Subcutaneous adipose tissue (tissue), 4 donors: ENCODE data around the gene ZNF575. TPM values are rescaled to one million over a fixed set of nuclear protein-coding genes. Genes with fewer than 3 reads are reported as not detected.

Source experiments
- total RNA-seq, 4 donors: library from RNA; depleted of rRNA; stranded (reverse); fragments of >200 nt; gene quantifications; one replicate each; pipeline ENCODE4 v1.1.0, GENCODE V29; 2016
- TF ChIP-seq, protein P1 (sequence below): fragments of 450-650 bp; IDR thresholded peaks from one replicate; pipeline ENCODE4 v1.5.1; 2016; ENCODE audit warnings: low read depth, mild to moderate bottlenecking, control low read depth, antibody characterized with exemption, moderate library complexity

ZNF575 gene, protein sequence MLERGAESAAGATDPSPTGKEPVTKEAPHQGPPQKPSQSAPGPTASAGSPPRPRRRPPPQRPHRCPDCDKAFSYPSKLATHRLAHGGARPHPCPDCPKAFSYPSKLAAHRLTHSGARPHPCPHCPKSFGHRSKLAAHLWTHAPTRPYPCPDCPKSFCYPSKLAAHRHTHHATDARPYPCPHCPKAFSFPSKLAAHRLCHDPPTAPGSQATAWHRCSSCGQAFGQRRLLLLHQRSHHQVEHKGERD
- 1 to 10 TPM in 1 of 4 donors, under 1 TPM in 1, not detected in 2; 0.44 to 3.2 TPM for total RNA-seq

GRCh38 chr19:43532962-43533545, at the start of gene ZNF575:
Gene ZNF575 (plus strand): TSS chr19:43533188. CDS start chr19:43534423, 1,235 bp downstream.
- TF ChIP-seq, protein P1, sequence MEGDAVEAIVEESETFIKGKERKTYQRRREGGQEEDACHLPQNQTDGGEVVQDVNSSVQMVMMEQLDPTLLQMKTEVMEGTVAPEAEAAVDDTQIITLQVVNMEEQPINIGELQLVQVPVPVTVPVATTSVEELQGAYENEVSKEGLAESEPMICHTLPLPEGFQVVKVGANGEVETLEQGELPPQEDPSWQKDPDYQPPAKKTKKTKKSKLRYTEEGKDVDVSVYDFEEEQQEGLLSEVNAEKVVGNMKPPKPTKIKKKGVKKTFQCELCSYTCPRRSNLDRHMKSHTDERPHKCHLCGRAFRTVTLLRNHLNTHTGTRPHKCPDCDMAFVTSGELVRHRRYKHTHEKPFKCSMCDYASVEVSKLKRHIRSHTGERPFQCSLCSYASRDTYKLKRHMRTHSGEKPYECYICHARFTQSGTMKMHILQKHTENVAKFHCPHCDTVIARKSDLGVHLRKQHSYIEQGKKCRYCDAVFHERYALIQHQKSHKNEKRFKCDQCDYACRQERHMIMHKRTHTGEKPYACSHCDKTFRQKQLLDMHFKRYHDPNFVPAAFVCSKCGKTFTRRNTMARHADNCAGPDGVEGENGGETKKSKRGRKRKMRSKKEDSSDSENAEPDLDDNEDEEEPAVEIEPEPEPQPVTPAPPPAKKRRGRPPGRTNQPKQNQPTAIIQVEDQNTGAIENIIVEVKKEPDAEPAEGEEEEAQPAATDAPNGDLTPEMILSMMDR, result no peak

GRCh38 chr19:43483281-43483680, 49.7 kb upstream of the ZNF575 start:
- TF ChIP-seq, protein P1, result no peak

GRCh38 chr19:43485951-43486350, 47.0 kb upstream of the ZNF575 start:
- TF ChIP-seq, protein P1, result no peak

GRCh38 chr19:43486412-43486811, 46.6 kb upstream of the ZNF575 start:
- TF ChIP-seq, protein P1, result no peak

DNA sequence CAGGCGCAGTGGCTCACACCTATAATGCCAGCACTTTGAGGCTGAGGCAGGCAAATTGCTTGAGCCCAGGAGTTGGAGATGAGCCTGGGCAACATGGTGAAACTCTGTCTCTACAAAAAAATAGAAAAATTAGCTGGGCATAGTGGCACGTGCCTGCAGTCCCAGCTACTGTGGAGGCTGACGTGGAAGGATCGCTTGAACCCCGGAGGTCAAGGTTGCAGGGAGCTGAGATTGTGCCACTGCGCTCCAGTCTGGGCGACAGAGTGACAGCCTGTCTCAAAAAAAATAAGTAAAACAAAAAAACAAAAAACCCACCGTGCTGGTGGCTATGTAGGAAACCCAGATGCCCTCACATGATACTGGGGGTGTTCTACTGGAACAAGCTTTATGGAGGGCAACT, 44.8 kb upstream of the ZNF575 start:
- TF ChIP-seq, protein P1, result no peak

DNA sequence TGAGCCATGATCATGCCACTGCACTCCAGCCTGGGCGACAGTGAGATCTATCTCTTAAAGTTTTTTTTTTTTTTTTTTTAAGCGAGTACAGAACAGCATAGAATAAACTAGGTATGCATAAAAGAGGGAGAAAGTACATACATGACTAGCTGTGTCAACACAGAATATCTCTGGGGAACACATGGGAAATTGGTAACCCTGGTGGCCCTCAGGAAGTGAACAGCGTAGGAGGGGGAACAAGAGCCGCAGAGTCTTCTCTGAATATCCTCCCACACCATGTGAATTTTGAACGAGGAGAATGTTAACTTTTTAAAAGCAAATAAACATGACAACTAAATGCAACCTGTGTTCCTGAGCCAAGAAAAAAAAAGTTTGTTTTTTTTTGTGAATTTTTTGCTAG, 43.7 kb upstream of the ZNF575 start:
- TF ChIP-seq, protein P1, result no peak

GRCh38 chr19:43489979-43490599, 42.9 kb upstream of the ZNF575 start:
- TF ChIP-seq, protein P1, result no peak
